ENCODE data around the gene FSTL4.

GRCh38 chr5:133284306-133284705 lies 328.0 kb downstream of the FSTL4 start:
- TF ChIP-seq CTCF (IDR thresholded peaks at IDR 0.05) (no peak), EZH2 (IDR thresholded peaks at IDR 0.05; ENCODE audit: borderline replicate concordance, insufficient read depth, low read depth, low read length, poor library complexity, severe bottlenecking) (no peak)

Measured in B cell (primary cell).